NCI-H446 (cell line): ENCODE data around the gene PAIP1.
"Not testable (repeated sequence)": the region's sequence is repeated elsewhere in the genome, so short reads cannot be mapped to it uniquely, and the experiment has no call there.

ENCODE experiments used
- DNase-seq, 2 experiments: peaks; one replicate each; lab custom pipeline; 2025; lab: John Stamatoyannopoulos, UW

Gene PAIP1

GRCh38 chr5:43556857-43557542 lies at the start of gene PAIP1:
TSS of gene PAIP1 (minus strand) at chr5:43557077. CDS start at chr5:43556846, 231 bp downstream.
- peak; percentile 60 to 93 for DNase-seq

GRCh38 chr5:43606351-43606750 lies 49.5 kb upstream of the PAIP1 start:
- no peak for DNase-seq

- no peak for DNase-seq
Observed at GRCh38 chr5:43604699-43605098, 47.8 kb upstream of the PAIP1 start.

GRCh38 chr5:43603344-43604217 lies 46.7 kb upstream of the PAIP1 start:
- peak; percentile 9 to 66 for DNase-seq

GRCh38 chr5:43602461-43603343 lies 45.8 kb upstream of the PAIP1 start, which contains the start of gene NNT:
TSS of gene NNT (plus strand) at chr5:43603180. CDS start at chr5:43609196, 6,016 bp downstream.
- DNase-seq = peak; percentile 82 to 94

- DNase-seq = peak; percentile 40 to 43
Observed at GRCh38 chr5:43601454-43602260, 44.8 kb upstream of the PAIP1 start.

GRCh38 chr5:43598927-43599326 lies 42.0 kb upstream of the PAIP1 start:
- DNase-seq = not testable (repeated sequence)

GRCh38 chr5:43592363-43592762 lies 35.5 kb upstream of the PAIP1 start:
- DNase-seq = no peak

- DNase-seq = no peak
Observed at GRCh38 chr5:43590700-43591099, 33.8 kb upstream of the PAIP1 start.

- no peak for DNase-seq
Observed at GRCh38 chr5:43589310-43589709, 32.4 kb upstream of the PAIP1 start.

GRCh38 chr5:43588842-43589241 lies 32.0 kb upstream of the PAIP1 start:
- DNase-seq = no peak

- DNase-seq = no peak
Observed at GRCh38 chr5:43584166-43584699, 27.4 kb upstream of the PAIP1 start.

GRCh38 chr5:43583724-43584123 lies 26.8 kb upstream of the PAIP1 start:
- DNase-seq = no peak

GRCh38 chr5:43582082-43583005 lies 25.5 kb upstream of the PAIP1 start:
- no peak for DNase-seq

- DNase-seq = no peak
Observed at GRCh38 chr5:43581398-43581797, 24.5 kb upstream of the PAIP1 start.

GRCh38 chr5:43580402-43581210 lies 23.7 kb upstream of the PAIP1 start:
- not testable (repeated sequence) for DNase-seq

GRCh38 chr5:43573058-43573457 lies 16.2 kb upstream of the PAIP1 start:
- DNase-seq = peak in 1 of 2 experiments; percentile 54

GRCh38 chr5:43572357-43572756 lies 15.5 kb upstream of the PAIP1 start:
- peak in 1 of 2 experiments; percentile 15 for DNase-seq

GRCh38 chr5:43571237-43571636 lies 14.4 kb upstream of the PAIP1 start:
- DNase-seq = no peak
